Fibroblast of villous mesenchyme (primary cell): ENCODE data around the gene LIPC. TPM values are rescaled to one million over a fixed set of nuclear protein-coding genes. Genes with fewer than 3 reads are reported as not detected.

Experiments
- DNase-seq: peaks from one replicate; pipeline ENCODE4 v3.0.0-alpha.2; 2010; ENCODE audit warnings: low read depth
- H3K4me3 ChIP-seq: 2 replicates; pipeline ENCODE4 v1.5.1; 2011; ENCODE audit warnings: low read depth, mild to moderate bottlenecking, low read length
- total RNA-seq: library from RNA; depleted of rRNA; stranded (reverse); fragments of >200 nt; gene quantifications from 2 replicates; pipeline ENCODE4 v1.2.3, GENCODE V29; 2012
- TF ChIP-seq, protein P1 (sequence below): IDR thresholded peaks from 2 replicates; pipeline ENCODE4 v1.5.1; 2012; ENCODE audit warnings: low read depth, mild to moderate bottlenecking, low read length; ENCODE audit not compliant: insufficient read depth

The LIPC gene
- total RNA-seq, 1 donor: 0.86 TPM

GRCh38 chr15:58503139-58504027, 71.6 kb downstream of the LIPC start:
- H3K4me3 ChIP-seq: no peak overlapping the region
- TF ChIP-seq, protein P1, sequence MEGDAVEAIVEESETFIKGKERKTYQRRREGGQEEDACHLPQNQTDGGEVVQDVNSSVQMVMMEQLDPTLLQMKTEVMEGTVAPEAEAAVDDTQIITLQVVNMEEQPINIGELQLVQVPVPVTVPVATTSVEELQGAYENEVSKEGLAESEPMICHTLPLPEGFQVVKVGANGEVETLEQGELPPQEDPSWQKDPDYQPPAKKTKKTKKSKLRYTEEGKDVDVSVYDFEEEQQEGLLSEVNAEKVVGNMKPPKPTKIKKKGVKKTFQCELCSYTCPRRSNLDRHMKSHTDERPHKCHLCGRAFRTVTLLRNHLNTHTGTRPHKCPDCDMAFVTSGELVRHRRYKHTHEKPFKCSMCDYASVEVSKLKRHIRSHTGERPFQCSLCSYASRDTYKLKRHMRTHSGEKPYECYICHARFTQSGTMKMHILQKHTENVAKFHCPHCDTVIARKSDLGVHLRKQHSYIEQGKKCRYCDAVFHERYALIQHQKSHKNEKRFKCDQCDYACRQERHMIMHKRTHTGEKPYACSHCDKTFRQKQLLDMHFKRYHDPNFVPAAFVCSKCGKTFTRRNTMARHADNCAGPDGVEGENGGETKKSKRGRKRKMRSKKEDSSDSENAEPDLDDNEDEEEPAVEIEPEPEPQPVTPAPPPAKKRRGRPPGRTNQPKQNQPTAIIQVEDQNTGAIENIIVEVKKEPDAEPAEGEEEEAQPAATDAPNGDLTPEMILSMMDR: no peak
- no peak for DNase-seq

DNA sequence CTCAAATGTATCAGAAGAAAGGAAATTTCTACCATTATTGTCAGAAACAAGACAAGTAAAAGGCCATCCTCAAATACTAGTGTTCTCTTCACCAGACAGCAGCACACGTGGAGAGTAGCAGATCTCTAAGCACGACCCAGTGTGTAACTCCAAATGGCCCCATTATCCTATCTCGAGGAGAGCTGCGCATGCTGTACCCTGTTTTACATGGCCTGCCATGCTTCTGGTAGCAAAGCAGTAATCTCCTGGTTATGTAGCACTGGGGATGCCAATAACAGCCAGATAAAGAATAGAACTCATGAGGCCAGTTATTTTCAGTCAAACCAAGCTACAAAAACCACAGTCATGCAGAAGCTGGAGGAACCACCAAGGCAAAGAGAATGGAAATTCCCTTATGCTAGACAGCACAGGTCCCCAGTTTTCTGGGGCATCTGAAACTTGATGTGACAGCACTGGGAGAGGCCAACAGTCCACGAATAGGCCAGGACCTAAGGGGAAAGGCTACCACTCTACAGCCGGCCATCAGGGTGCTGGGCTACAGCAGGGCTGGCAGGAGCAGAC, 73.0 kb downstream of the LIPC start:
- DNase-seq: no peak
- no peak overlapping the region for H3K4me3 ChIP-seq
- TF ChIP-seq, protein P1: no peak

GRCh38 chr15:58505581-58505980, 73.8 kb downstream of the LIPC start:
- DNase-seq: no peak
- H3K4me3 ChIP-seq: no peak overlapping the region
- TF ChIP-seq, protein P1: no peak

- no peak for DNase-seq
- H3K4me3 ChIP-seq: no peak overlapping the region
- TF ChIP-seq, protein P1: no peak
These were observed 74.3 kb downstream of the LIPC start for GRCh38 chr15:58506064-58506490.

GRCh38 chr15:58506783-58507668, 75.2 kb downstream of the LIPC start:
- DNase-seq: no peak
- TF ChIP-seq, protein P1: no peak

GRCh38 chr15:58509556-58509955, 77.8 kb downstream of the LIPC start:
- H3K4me3 ChIP-seq: no peak overlapping the region
- TF ChIP-seq, protein P1: no peak
- DNase-seq: no peak

More at GRCh38 chr15:58506783-58507668, 75.2 kb downstream of the LIPC start:
- no peak overlapping the region for H3K4me3 ChIP-seq
